DMS153 treated with DMSO at 0.1 percent for 48 hours (cell line): Measurements from ENCODE around the gene LGR6.
"Not testable (repeated sequence)": the region's sequence is repeated elsewhere in the genome, so short reads cannot be mapped to it uniquely, and the experiment has no call there.

ENCODE experiments used
- DNase-seq: peaks from one replicate; lab custom pipeline; 2025; ENCODE audit not compliant: unreplicated experiment; lab: John Stamatoyannopoulos, UW

LGR6 gene

GRCh38 chr1:202235856-202236837 lies 42.5 kb downstream of the LGR6 start:
- DNase-seq, result peak; percentile 71

DNA sequence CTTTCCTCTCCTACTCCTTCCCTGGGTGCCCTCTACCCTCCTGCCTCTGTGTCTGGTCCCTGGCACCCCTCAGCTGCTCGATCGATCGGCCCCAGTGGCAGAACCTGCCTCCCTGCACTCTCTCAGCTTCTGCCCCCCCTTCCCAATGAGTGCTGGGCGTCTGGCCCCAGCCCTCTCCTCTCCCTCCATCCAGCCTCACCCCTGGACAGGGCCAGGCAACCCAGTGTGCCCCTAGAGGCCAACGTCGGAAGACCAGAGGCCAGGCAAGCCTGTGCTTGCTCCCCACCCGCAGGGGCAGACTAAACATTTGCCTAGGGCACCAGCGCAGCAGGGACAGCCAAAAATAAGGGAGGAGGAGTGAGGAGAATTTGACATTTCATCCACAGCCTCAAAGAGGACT lies 43.5 kb downstream of the LGR6 start:
- peak; percentile 56 for DNase-seq

DNA sequence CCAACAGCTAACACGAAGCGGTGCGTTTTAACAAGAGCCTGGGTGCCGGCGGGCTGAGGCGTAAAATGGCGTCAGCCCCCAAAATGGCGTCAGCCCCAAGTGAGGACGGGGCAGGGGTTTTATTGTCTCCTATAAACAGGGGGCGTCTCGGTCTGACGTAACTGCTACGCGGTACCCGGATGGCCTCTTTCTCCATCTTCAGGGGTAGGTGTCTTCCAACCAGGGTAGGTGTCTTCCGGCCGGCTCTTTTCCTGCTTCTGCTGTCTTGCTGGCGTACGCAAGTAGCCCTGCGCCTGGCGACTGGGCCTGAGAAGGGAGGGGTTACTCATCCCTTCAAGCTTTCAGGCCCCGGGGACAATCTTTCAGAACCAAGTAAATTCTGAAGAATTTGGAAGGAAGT lies 45.3 kb downstream of the LGR6 start:
- DNase-seq, result no peak

DNA sequence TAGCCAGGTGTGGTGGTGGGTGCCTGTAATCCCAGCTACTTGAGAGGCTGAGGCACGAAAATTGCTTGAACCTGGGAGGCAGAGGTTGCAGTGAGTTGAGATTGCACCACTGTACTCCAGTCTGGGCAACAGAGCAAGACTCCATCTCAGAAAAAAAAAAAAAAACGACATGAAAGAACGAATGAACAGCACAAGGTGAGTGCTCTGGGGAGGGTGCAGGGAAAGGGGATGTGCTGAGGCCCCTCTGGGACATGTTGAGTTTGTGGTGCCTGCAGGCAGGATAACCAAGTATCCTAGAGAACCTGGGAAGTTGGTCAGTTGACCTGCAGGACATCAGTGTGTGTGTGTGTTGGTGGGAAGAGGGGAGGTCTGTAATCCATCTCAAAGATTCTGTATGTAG lies 46.6 kb downstream of the LGR6 start:
- DNase-seq, result not testable (repeated sequence)

GRCh38 chr1:202240956-202241355 lies 47.4 kb downstream of the LGR6 start:
- DNase-seq, result no peak

DNA sequence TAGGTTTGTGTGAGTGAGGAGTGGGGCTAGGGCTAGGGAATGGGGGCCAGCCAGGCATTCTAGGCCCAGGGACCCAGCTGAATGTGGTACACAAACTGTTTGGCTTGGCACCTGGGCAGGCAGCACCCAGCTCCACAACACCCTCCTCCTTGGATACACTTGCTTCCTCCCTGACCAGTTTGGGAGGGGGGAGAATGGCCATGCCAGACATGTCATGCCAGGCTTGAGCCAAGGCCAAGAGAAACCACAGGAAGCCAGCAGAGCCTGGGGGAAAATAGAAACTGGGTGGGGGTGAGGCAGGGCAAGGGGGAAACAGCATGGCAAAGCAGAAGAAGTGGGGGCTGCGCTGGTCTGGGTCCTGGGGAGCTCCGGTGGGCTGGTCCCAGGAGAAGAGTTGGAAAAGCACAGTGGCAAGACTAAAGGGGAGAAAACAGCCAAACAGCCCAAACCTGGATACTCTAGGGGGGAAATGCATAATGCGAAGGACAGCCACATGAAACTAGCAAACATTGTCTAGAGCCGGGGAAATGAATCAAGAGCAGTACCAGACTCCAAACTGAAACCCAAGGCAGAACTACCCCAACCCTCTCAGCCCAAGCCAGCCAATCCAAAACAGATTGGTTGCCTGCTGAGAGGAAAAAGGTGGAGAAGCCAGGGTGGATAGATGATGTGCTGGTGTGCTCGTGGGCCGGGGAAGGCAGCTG lies 47.9 kb downstream of the LGR6 start:
- no peak for DNase-seq

GRCh38 chr1:202242080-202242419 lies 48.5 kb downstream of the LGR6 start:
- no peak for DNase-seq

- DNase-seq, result no peak
Measured at GRCh38 chr1:202243006-202243405, 49.4 kb downstream of the LGR6 start.

DNA sequence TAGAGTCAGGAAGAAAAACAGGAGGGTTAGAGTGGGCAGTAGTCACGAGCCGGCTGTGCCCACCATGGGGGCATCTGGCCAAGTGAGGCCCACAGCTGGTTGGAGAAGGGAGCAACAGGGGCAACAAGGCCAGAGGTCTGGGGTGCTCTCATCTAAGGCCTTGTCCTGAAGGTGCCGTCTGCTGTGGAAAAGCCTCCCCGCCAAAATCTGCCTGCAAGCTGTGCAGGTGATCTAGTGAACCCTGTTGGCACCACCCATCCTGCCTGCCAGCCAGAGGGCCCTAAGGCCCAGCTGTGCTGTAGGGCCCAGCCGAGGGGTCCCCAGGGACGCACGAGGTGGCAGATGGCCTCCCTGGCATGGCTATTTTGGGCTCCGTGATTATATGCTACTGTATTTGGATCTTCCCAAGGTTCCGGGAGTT lies 51.3 kb downstream of the LGR6 start:
- no peak for DNase-seq

- no peak for DNase-seq
Measured at GRCh38 chr1:202245391-202245790, 51.8 kb downstream of the LGR6 start.

DNA sequence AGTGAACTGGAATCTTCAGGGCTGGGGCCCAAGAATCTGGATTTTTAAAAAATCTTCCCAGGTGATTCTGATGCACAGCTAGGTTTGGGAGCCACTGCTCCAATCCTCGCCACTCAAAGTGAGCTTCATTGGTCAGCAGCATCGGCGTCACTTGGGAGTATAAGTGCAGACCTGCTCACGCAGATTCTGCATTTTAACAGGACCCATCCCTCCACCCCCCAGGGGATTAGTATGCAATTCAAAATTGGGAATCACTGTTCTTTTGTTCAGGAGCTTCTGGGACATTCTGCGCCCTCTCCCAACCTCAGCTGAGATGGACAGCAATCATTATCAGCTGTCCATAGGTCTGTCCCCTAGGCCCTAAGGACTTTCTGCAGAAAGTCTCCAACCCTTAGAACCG lies 53.5 kb downstream of the LGR6 start:
- no peak for DNase-seq

DNA sequence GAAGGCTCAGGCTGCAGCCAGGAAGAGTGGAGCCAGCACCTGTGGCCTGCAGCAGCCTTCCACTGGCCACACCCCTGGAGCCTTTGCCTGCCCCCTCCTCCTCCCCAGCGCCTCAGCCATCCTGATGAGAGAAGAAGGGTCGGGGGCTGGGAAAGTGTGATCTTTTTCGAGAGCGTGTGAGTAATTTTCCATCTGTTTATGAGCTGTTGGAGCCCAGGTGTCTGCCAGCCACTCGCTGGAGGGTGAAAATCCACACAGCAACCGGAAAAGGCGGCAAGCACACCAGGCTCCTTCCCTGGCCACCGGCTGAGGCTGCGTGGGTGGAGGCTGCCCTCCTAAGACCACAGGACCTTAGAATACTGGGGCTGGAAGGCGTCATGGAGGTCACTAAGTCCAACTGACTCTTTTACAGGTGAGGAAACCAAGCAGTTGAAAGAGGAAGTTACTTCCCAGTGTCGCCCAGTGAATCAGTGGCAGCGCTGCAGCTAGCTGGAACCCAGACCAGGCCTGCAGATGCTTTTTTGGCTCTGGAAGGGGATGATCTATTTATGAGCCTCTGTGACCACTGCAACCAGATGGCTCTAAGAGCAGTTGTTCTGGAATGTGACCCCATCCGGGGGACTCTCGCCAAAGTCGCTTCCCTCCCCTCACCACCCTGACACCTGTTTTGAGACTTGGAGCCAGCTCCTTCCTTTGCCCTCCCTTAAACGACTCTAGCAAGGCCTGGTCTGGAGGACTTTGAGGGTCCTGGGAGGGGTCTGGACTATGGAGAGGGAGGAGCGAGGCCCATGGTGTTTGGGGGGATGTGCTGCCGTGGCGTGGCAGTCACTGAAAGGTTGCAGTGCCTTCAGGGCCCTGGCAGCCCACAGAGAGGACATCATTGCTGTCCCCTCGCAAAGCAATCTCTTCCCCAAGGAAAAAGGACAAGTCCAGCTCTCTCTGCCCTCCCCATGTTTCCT lies 54.5 kb downstream of the LGR6 start:
- no peak for DNase-seq

- DNase-seq, result no peak
Measured at GRCh38 chr1:202248861-202249260, 55.3 kb downstream of the LGR6 start.

DNA sequence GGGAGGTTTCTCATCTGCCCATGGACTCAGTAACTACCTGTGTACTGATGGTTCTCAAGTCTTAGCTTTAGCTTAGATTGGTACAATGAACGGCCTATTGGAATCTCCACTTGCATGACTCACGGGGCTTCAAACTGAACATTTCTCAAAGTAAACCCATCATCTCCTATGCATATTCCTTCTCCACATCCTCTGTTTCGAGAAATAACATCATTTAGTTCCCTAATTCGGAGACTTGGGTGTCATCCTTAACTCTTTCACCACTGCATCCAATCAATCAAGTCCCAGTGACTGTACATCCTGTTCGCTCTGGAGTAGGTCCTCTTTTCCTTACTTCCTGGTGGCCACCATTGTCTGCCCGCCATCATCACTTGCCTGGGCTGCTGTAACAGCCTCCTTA lies 55.8 kb downstream of the LGR6 start:
- DNase-seq, result no peak

GRCh38 chr1:202249846-202250245 lies 56.2 kb downstream of the LGR6 start:
- DNase-seq, result no peak

DNA sequence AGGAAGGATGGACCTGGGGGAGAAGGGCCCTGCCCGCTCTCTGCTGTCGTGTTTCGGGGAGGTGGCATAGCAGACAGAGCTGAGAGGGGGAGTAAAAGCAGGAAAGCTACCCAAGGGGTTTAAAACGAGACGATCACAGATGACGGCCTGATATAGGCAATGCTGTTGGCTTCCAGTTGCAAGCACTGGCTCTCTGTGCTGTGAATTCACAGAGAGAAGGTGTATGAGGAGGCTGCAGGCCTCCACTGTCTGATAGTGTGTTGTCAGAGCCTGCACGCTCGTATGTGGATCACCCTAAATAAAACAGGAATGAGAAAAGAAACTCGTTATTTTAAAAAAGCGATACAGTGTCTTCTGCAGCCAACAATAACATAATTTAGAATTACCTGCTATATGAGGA lies 57.4 kb downstream of the LGR6 start:
- no peak for DNase-seq

DNA sequence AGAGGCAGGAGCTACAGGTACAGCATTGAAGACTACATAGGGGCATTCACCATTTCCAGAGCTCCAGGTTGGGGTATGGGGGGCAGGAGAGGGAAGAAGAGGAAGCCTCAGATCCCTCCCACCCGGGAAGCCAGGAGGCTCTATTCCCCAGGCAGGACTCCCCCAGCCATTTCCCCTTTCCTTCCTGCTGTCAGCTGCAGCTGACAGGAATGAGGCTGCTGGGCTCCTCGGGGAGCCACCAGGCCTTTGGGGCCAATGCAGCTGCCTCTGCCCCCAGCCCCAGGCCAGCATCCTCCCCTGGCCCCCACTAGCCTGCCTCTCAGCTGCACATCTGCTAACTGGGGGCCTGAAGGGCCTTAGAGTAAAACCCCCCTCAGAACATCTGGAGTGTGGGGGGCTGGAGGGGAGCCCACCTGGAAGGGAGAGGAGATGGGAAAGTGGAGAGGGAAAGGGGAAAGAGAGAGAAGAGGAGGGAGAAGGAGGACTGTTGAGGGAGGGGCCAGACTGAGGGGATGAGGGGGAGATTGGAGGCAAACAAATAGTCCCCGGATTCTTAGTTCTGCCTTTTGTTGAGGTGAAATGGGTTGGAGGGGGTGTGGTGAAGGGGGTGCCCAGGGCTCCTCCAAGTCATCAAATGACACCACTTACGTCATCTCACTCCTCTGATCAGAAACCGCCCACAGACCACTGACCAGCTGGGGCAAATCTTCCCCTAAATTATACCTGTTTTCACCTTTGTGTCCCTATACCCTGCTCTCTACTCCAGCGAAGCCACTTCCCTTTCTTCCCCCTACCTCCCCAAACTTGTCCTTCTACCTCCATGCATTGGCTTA lies 58.0 kb downstream of the LGR6 start:
- DNase-seq, result no peak

- DNase-seq, result no peak
Measured at GRCh38 chr1:202252271-202252670, 58.7 kb downstream of the LGR6 start.

GRCh38 chr1:202254454-202255252 lies 61.1 kb downstream of the LGR6 start:
- no peak for DNase-seq

GRCh38 chr1:202255343-202255742 lies 61.7 kb downstream of the LGR6 start:
- no peak for DNase-seq
